ENCODE data around the gene ATP11B.
"Not testable (repeated sequence)": the region's sequence is repeated elsewhere in the genome, so short reads cannot be mapped to it uniquely, and the experiment has no call there.

ATP11B gene

DNA sequence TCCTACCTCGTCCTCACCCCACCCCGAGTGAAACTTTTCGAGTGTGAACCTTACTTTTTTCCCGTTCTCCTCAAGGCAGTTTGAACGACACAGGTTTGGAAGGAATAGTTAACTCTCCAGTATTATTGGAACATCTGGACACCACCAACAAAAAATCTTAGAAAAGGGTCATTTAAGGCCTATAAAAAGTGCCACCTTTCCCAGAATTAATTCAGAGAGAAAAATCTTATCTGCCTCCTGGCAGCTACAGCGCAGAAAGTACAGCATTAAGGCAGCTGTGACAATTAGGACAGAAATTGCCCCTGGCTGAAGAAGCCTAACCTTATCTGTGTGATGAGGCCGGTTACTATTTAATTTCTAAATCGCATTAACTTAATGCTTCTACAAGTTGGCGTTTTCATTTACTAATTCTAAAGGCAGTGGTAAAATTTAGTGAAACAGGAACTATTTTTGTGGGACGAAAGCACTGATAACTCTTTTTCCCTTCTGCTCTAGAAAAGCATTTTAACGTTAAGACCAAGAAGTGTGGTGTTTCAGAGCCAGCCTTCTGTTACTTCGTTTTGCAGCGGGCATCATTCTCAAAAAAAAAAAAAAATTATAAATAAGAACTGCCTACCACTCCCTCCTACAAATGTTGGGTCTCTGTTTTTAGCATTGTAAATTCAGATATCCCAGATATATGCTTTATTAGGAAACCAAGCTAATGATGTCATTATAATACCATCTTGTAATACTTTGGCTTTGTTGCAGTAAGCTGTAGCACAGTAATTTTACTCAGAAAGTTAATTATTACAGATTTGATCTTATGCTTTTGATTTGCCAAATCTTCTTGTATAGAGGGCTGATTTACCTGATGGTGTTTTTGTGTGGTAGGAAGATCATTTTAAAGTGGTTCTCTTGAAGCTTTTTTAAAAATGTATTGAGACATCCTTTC lies 1.4 kb downstream of the ATP11B start:
- DNase-seq (ENCODE audit: low read depth in 2 of 2): no peak

DNA sequence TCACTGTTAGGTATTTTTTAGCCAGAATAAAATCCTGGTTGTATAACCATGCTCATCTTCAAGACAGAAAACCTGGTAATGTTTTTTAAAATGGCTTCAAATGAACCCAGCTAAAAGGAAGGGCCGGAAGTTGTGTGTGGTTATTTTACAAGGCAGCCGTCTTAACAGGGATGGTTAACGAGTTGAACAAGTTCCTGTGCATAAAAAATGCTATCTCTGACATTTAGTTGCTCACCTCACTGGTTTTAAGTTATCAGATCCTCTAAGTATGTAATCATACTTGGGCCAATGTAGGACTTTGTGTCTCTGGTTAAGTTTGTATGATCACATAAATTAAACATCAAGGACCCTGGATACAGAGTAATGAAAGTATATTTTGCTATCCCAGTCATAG lies 2.1 kb downstream of the ATP11B start:
- peak in 1 of 2 donors; percentile 5 for DNase-seq (ENCODE audit: low read depth in 2 of 2)

DNA sequence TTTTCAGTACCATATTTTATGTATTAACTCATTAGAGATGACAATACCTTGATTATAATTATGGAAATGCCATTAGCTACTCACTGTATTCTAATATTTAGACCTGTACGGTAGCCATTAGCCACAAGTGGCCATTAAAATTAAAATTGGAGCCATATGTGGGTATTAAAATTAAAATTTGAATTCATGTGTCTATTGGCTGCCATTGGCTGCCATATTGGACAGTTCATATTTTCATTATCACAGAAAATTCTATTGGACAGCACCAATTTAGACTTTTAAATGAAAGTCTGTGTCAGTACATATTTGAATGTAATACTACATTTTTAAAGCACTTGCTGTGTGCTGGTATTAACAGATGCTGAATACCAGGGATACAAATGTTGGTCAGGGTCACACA lies 3.0 kb downstream of the ATP11B start:
- DNase-seq (ENCODE audit: low read depth in 2 of 2): no peak

DNA sequence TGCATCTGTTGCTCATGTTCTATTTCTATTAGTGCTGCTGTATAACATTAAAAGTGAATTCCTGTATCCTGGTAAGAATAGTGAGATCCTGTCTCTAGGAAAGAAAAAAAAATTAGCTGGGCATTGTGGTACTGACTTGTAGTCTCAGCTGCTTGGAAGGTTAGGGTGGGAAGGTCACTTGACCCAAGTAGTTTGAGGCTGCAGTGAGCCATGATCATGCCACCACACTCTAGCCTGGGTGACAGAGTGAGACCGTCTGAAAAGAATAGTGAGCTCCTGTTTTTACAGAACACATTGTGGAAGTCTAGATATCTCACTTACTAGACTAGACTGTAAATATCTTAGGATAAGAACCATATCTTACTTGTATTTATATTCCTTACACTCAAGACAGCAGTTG lies 4.6 kb downstream of the ATP11B start:
- DNase-seq (ENCODE audit: low read depth in 2 of 2): no peak

DNA sequence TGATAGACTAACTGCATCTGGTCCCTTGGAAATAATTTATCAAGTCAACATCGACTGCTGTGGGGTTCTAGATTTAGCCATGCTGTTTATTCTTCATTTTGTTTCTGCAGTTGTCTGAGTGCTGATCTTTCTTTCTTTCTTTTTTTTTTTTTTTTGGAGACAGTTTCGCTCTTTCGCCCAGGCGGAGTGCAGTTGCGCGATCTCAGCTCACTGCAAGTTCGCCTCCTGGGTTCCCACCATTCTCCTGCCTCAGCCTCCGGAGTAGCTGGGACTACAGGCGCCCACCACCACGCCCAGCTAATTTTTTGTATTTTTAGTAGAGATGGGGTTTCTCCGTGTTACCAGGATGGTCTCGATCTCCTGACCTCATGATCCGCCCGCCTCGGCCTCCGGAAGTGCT lies 5.8 kb downstream of the ATP11B start:
- not testable (repeated sequence) for DNase-seq (ENCODE audit: low read depth in 2 of 2)

DNA sequence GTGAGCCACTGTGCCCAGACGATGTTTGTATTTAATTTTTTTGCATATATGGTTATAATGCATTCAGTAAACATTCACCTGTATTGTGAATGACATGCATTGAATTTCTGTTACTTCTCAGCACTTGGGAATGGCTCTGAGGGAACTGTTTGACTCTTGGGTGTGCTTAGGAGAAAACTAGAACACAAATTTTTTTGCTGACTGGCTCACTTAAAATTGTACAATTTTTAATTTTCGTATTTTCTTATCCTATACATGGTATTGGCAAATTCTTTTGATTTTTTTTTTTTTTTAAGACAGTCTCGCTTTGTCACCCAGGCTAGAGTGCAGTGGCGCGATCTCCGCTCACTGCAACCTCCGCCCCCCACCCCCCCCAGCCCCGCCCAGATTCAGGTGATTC lies 7.2 kb downstream of the ATP11B start:
- DNase-seq (ENCODE audit: low read depth in 2 of 2): no peak

DNA sequence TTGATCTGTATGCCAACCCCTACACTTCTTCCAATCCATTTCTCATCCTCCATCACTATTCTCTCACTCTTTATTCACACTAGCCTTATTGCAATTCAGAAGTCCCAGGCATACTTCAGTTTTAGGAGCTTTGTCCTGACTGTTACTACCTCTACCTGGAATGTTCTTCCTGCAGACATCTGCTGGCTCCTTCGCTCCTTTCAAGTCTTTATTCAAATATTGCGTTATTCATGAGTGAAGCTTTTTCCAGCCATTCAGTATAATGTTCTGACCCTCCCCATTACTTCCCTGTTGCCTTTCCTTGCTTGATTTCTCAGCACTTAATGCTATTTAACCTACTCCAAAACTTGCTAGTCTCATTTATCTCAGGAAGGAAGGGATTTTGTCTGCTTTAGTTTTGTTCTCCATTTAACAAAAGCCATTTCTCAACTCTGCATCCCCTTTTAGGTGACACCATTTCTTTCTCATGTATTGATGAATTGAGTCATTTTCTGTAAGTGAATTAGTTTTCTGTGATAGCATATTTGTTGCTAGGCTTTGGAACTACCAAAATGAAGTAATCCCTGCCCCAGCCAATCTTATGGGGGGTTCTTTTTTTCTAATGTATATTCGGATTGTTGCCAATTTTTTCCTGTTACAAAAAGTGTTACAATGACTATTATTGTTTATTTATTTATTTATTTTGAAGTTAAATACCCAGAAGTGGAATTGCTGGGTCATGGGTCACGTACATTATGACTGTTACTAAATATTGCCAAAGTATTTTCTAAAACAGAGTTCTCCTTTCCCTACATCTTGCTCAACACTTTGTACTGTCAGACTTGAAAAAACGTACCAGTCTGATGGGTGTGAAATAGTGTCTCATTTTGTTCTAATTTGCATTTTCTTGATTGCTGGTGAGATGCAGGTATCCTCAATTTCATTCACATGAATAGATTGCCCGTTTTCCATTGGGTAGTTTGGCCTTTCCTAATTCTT lies 9.4 kb downstream of the ATP11B start:
- DNase-seq (ENCODE audit: low read depth in 2 of 2): no peak

DNA sequence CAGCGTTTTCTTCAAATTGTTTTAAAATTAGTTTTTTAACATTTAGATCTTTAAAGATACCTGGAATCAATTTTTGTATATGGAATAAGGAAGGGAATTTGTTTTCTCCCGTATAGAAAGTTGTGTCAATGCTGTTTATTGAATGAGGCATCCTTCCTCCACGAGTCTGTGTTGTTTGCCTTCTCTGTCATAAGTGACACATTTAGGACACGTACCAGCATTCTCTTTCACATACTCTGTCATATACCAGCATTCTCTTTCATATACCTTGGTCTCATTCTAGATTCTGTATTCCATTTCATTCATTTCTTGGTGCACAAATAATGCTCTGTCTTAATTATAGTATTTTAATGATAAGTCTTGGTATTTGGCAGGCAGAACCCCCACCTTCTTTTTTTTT lies 10.3 kb downstream of the ATP11B start:
- DNase-seq (ENCODE audit: low read depth in 2 of 2): no peak

DNA sequence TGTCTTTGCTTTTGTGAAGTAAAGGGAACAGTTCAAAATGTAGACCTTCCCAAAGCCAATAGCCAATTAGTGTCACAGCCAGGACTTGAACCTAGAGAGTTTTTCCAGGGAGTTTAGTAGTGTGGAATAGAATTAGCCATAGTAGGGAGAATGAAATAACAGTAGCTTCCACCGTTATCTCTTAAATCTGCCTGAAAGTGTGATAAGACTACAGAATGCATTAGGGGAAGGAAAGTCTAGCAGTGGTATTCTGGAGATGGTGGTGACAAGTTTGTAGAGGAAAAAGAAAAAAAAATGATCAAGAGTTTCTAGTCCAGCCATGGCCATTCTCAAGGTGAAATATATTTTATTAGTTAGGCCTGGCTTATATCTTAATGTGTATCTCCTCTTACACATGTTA lies 13.8 kb downstream of the ATP11B start:
- DNase-seq (ENCODE audit: low read depth in 2 of 2): no peak

DNA sequence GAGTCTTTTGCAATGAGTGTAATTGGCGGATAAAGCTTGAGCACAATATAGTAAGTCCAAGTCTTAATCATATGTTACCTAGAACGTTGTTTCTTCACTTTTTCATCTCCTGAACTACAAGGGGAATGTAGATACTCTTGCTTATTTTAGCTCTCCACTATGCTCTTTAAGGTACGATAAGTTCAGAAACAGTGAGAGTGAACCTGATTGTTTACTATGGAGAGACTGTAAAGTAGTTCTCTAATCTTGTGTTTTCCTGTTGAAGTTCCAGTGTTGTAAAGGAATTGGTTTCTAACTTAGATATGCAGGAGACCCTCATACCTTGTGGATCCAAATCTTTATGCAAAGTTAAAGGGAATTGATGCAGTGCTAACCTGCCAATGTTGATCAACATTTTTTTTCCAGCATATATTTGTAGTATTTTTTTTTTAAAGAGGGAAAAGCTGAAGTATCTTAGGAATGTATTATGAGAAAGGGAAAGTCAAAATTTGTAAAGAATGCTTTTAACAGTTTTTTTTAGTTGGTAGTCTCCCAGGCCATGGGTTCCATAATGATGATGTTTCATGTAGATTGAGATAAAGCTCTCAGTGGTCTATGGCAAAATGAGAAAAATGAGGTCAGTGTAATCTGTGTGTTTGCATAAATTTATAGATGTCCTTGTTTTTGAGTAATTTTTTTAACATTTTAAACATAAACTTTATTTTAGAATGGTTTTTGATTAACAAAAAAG lies 14.9 kb downstream of the ATP11B start:
- no peak for DNase-seq (ENCODE audit: low read depth in 2 of 2)

DNA sequence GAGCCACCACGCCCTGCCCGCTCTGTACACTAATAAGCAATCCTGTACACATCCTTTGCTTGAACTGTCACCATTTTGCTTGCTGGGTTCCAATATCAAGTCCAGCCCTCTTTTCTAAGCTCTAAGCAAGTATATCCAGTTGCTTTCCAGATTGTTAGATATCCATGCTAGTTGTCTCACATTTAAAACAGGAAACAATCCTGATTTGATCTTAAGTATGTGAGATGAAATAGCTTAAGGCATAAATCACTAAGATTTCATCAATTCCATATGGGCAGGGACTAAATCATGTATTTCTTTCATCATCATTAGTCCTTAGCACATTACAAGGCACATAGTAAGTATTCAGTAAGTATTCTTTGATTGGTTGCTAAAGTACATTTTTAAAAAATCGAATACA lies 16.2 kb downstream of the ATP11B start:
- DNase-seq (ENCODE audit: low read depth in 2 of 2): no peak

DNA sequence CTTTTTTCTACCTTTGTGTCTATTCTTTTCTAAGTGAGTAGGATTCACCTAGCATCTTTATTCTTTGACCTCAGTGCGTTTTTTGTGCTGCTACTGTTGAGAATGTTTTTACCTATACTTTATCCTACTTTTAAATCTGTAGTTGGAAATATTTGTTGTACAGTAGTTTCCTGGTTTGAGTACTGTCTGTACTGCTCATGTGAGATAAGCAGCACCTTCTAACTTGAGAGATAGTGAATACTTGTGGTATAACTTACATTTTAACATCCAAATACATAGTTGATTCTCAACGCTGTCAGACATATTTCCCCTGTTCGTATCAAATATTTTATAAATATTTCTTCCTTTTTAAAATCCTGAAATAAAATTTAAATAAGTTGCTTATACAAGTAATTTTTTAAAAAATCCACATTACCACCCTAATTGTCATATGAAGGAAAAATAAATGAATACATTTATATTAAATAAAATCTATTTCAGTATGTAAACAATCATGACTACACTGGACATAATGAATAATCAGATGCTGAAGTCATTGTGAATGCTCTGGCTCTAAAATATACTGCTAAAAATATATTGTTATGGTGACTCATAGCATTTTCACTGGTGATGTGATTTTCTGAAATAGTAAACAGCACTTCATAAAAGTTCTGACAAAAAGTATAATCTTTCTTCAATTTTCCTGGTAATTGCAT lies 17.4 kb downstream of the ATP11B start:
- DNase-seq (ENCODE audit: low read depth in 2 of 2): no peak

DNA sequence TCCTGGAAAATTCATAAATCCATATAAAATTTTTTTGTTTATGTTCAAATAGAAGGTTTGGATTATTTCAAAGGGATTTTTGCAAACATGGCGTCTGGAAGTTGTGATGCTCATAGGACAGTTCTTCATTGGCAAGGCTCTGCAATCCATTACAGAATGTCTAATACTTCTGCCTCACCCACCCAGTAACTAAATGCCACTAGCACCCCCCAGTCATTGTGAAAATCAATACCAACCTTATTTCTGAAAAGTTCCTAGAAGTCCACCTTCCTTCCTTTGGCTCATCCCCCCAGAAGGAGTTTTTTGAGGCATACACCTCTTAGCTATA lies 17.9 kb downstream of the ATP11B start:
- no peak for DNase-seq (ENCODE audit: low read depth in 2 of 2)

DNA sequence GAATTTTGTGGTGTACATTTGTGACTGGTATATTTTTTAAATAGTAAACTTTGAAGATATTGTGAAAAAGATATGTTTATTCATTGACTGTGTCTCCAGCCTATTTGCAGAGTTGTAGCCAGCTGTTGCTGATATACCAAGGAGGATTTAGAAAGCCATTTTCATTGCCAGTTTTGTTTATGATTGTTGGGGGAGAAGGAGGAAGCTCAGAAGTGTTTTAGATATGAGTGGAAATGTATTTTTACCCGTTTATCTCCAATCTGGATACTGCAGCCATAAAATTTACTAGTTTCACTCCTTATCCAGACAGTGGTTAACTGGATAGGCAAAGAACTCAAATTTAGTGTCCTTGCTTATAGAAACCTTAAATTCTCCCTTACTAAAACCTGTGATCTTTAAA lies 18.8 kb downstream of the ATP11B start:
- no peak for DNase-seq (ENCODE audit: low read depth in 2 of 2)

DNA sequence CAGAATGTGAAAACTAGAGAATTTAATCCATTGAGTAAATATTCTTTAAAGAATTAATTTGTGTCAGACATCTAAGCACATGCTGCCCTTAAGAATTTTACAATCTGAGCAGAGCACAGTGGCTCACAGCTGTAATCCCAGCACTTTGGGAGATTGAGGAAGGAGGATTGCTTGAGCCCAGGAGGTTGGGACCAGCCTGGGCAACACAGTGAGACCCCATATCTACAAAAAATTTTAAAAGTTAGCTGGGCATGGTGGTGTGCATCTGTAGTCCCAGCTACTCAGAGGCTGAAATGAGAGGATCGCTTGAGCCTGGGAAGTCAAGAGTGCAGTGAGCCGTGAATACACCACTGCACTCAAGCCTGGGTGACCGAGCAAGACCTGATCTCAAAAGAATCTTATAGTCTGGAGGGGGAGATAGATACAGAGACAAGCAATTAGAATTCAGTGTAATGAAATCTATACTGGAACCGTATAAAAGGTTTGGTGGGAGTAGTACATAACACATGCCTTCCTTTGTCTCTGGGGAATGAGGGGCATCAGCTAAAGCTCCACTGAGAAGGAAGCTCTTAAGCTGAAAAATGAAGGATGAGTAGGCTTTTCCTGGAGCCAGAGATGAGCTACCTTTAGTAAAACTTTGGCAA lies 21.2 kb downstream of the ATP11B start:
- DNase-seq (ENCODE audit: low read depth in 2 of 2): no peak

DNA sequence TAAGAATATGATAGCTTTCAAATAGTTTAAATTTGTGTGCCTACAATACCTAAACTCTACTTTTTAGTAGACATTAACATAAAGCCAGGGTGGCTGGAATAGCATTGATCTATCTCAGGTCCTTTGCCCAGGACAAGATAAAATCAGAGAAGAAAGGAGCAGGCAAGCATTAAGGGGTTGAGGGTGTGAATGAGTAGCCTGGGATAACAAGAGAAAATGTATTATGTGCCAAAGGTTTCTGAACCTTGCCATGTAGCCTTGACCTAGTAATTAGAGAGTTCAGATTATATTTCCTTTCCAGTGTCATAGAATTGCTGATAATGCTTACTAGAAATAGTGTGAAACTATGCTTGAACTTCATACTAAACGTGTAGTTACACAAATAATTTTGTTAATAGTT lies 22.9 kb downstream of the ATP11B start:
- DNase-seq (ENCODE audit: low read depth in 2 of 2): no peak

DNA sequence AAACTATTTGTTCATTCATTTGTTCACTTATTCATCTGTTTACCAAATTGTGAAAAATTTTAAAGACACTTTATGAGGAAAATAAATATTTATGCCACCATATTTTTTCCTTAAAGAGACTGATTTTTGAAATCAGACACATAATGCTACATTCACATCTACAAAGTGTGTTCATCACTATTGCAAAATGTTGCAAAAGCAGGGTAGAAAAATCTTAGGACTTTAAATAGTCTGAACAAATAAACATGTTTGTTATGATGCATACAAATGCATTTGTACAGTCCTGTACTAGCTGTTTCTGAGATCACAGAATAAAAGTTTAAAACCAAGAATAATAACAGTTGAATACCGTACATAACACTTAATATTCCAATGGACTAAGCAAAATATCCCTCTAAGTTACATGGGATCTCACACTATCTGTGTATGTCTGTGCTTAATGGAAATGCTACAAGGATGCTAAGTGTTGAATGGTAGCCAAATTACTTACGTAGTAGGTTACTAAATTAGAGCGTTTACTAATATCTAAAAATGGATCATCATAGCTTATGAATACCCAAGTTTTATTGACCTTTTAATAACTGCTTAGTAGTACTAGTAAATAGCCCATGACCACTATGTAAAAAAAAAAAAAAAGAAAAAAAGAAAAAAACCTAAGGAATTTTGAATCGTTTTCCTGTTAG lies 25.1 kb downstream of the ATP11B start:
- DNase-seq (ENCODE audit: low read depth in 2 of 2): no peak

DNA sequence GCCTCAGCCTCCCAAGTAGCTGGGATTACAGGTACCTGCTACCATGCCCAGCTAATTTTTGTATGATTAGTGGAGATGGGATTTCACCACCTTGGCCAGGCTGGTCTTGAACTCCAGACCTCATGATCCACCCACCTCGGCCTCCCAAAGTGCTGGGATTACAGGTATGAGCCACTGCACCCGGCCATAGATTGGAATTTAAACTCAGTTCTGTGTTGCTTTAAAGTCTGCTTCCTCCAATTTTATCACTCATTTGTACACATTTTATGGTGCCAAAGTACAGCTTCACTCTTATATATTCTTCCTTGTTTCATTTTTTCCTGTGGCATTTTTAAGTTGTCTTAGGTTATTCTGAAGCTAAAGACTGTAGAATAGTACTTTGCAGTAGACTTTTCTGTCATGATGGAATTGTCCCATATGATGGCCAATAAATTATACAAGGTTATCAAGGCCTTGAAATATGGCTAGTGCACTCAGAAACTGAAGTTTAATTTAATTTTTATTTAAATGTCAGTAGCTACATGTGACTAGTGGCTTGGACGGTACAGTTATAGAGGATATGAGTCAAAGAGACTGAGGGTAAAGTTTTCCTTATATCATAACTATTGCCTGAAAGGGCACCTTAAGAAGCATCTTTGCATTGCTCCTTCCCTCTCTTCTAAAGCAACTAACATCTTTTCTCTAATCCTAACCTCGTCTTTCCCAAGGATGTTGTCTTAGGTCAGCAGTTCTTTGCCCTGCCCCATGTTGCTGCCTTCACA lies 28.1 kb downstream of the ATP11B start:
- no peak for DNase-seq (ENCODE audit: low read depth in 2 of 2)

DNA sequence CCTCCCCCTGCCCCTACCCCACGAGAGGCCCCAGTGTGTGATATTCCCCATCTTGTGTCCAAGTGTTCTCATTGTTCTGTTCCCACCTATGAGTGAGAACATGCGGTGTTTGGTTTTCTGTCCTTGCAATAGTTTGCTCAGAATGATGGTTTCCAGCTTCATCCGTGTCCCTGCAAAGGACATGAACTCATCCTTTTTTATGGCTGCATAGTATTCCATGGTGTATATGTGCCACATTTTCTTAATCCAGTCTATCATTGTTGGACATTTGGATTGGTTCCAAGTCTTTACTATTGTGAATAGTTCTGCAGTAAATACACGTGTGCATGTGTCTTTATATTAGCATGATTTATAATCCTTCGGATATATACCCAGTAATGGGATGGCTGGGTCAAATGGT lies 29.0 kb downstream of the ATP11B start:
- DNase-seq (ENCODE audit: low read depth in 2 of 2): not testable (repeated sequence)

DNA sequence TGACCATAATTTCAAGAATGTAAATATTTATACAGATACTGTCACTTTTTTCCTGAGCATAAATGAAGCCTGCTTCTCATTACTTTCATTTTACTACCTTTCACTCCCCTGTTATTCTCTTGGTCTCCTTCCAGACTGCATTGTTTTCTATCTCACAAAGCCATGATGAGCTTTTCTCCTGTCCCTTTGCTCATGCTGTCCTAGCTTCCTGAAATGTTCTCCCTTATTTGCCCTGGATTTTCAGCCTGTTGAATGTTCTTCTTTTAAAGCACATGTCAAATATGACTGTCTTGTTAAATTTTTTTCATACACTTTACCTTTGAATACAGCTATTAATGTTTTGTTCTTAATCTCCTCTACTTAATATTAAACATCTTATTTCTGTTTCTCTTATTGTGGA lies 31.7 kb downstream of the ATP11B start:
- no peak for DNase-seq (ENCODE audit: low read depth in 2 of 2)

Measured in stimulated activated CD8-positive, alpha-beta memory T cell treated with anti-CD3 and anti-CD28 coated beads, Interleukin-15, amount 100 ng/mL, for 48 hours (primary cell).